Right renal cortex interstitium (tissue), 3 donors: ENCODE measurements around the gene RPAP2. TPM values are rescaled to one million over a fixed set of nuclear protein-coding genes. Genes with fewer than 3 reads are reported as not detected.
"Not testable (repeated sequence)": the region's sequence is repeated elsewhere in the genome, so short reads cannot be mapped to it uniquely, and the experiment has no call there.

Source experiments
- DNase-seq, 3 donors: peaks; one replicate each; pipeline ENCODE4 v3.0.0-alpha.2; 2013; ENCODE audit warnings: low read depth in 3 of 3, low spot score in 2 of 3
- polyA plus RNA-seq, 3 donors: library from polyadenylated mRNA; unstranded; fragments of 120-200 nt; gene quantifications; one replicate each; pipeline ENCODE4 v1.2.1, GENCODE V29; 2013; ENCODE audit not compliant: insufficient read length in 3 of 3

The RPAP2 gene
- polyA plus RNA-seq, 3 donors = 30.3 to 36.0 (median 34.2) TPM

GRCh38 chr1:92374223-92374622 is 75.4 kb downstream of the RPAP2 start:
- no peak for DNase-seq

GRCh38 chr1:92376345-92376744 is 77.5 kb downstream of the RPAP2 start:
- no peak for DNase-seq

DNA sequence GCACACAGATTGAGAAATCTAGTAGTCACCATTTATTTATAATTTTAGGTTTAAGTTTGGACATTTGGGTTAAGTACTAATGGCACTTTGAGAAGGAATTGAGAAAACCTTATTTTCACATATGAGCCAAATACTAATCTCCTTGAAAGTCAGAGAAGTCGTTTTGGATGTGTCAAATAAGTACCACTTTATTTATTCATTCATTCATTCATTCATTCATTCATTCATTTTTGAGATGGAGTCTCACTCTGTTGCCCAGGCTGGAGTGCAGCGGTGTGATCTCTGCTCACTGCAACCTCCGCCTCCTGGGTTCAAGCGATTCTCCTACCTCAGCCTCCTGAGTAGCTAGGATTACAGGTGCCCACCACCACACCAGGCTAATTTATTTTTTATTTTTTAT is 79.1 kb downstream of the RPAP2 start:
- not testable (repeated sequence) for DNase-seq

DNA sequence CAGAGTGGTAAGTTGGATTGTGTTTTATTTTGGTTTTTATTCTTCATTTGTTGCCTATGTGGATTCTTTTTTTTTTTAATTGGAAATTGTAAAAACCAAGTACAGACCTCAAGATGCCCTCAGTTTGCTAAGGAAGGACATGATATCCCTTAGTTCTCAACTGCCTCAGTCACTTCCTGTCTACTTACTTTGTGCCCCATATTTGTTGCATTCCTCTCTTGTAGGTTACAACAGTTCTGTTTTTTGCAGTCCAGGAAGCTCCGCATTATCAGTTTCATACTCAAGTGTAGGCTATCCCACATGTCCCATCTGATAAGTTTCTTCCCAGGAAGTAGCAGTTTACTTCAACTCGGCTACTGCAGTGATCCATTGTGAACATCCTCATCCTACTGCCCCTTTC is 82.0 kb downstream of the RPAP2 start:
- no peak for DNase-seq

GRCh38 chr1:92393966-92394365 is 95.1 kb downstream of the RPAP2 start:
- not testable (repeated sequence) for DNase-seq

DNA sequence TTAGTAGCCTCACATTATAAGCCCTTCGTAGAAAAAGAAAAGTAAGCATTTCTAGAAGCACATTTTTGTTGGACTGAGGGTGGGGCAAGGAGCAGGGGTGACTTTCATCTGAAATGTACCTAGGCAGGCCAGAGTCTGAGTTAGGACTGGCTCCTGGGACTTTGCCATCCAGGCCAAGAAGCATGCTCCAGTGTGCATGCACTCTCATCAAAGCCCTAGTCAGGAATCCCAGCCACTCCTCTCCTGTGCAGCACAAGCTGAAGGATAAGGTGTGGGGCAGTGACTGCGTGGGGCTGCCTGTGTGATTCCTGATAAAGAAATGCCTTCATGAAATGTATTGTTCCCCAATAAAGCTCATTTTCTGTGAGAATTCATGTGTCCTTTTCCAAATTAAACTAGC is 99.7 kb downstream of the RPAP2 start:
- DNase-seq = no peak

DNA sequence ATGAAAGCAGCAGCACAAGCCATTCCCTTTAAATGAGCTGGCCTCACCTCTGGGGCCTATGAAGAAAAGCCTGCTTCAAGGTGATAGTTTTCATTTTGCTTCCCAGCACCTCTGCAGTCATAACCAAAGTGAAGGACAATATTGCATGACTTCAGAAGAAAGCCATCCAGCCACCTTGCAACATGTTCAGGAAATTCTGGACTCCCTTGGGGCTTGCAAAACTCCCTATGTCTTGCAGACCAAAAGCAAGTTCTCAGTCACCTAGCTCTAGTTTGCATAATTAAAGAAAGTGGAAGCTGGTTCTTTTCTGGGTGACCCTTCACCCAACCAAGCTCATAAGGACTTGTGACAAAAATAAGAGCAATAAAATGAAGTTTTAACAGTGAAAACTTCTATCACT is 100.2 kb downstream of the RPAP2 start:
- DNase-seq = no peak

- DNase-seq = no peak
Measured at GRCh38 chr1:92404661-92405060, 105.8 kb downstream of the RPAP2 start.

DNA sequence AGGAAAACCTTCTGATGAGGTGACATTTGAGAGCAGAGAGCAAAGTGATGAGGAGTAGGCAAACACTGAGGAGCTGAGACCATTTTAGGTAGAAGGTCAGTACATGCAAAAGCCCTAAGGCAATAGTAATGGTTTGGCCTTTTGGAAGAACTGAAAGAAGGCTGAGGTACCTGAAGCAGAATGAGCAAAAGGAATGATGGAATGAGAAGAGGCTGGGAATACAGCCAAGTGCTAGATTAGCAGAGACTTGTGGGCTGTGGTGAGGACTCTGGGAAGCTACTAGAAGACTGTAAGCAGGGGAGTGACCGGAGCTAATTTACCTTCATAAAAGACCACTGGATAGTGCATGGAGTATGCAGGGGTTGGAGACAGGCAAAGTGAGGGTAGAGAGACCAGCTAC is 110.0 kb downstream of the RPAP2 start:
- DNase-seq = no peak

DNA sequence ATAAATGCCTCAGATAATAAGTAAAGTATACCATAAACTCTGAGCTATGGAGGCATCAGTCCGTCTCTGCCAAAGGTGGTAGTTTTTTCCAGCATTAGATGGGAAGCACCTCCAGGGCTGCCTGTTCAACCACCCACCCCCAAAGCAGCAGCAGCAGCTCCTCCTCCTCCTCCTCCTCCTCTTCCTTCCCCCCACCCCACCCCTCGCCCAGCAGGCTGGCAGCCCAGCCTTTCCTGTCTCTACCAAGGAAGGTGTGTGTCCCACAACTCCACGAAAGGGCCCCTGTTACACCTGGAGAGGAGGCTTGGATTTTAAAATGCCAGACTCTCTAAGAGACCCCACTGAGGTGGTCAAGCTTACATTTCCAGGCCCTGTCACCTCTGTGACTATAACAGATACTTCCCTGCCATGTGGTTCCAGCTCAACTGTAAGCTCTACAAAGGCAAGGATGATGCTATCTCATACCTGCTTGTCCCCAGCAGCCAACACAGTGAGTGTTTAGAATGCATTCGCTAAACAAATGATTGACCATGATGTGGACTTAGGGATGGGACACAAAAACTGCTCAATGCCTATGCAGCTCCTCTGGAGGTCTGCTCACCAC is 111.2 kb downstream of the RPAP2 start:
- DNase-seq = no peak

DNA sequence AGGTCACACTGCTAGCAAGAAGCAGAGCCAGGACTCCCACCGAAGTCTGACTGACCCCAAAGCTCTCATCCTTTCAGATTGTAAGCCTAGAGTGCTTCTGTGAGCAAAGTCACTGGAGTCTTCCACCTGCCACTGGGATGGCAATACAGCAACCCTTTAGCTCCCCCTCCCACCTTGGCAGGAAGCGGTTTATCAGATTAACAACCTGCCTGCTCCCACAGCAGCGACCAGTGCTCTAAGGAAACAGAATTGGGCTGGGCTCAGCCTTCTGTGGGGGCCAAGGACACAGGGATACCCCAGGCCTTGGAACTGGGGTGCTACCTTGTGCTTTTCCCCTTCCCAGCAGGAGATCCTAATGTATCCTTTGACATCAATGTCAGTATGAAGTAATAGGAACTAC is 111.8 kb downstream of the RPAP2 start:
- DNase-seq = no peak

DNA sequence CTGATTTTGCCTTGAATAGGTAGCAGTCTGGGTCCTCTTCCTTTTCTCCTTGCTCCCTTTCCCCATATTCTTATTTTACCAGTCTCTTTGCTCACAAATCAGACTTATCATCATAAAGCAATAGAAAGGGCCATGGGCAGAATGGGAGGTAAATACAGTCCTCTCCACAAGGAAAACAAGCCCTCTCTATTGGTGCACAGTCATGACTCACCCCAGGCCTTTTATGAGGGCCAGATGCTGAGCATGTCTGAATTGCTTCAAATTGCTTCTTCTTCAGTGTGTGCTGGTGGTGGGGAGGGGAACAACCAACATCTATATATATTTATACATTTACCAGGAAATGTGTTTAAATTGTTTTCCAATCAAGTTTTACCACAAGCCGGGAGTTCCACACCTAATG is 112.7 kb downstream of the RPAP2 start:
- DNase-seq = no peak

DNA sequence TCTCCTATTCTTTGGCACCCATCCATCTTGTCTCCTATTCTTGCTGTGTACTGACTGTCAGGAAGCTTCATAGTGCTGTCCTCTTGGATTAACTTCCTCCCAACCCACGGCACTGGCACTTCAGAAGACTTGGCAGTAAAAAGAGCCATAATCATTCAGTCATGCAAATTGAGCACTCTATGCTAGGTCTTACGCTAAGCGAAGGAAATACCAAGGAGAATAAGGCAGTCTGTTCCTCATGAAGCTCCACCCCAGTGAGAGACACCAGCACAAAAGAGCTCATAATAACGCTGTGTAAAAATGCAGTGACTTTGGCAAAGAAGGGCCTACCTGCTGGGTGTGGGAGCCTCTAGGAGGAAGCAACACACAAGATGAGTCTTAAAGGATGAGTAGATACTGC is 120.8 kb downstream of the RPAP2 start:
- no peak for DNase-seq

DNA sequence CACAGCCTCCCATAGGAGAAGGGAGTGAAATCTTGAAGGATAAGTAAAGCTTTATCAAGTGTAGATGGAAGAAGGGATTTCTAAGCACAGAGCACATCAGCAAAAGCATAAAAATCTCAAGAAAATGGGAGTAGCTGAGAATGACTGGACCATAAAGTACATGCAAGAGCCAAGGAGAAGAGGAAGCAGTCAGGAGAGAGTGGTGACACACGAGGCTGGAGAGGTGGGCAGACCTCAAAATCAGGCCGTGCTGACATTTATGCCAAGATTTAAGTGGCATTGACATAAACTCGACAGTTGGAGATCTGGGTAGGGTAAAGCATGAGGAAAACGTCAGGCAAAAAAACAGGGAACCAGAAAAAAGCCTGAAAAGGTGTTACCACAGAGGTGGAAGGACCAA is 125.5 kb downstream of the RPAP2 start:
- DNase-seq = no peak

DNA sequence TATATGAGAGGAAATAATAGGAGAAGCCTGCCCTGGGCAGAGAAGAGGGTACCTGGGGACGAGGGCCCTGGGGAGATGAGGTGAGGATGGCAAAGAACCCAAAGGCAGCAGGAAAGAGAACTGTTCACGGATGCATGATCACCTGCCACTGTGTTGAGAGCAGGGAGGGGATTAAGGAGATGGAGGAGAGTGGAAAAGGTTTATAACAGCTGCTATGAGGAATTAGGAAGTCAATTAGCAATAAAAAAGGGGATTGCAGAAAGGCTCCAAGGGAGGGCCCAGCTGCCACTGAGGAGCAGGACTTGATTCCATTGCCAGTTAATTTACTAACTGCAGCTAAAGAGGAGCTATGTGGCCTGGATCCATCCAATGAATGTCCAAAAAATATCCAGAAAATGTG is 126.8 kb downstream of the RPAP2 start:
- DNase-seq = no peak

- DNase-seq = no peak
Measured at GRCh38 chr1:92430030-92430429, 131.2 kb downstream of the RPAP2 start.

DNA sequence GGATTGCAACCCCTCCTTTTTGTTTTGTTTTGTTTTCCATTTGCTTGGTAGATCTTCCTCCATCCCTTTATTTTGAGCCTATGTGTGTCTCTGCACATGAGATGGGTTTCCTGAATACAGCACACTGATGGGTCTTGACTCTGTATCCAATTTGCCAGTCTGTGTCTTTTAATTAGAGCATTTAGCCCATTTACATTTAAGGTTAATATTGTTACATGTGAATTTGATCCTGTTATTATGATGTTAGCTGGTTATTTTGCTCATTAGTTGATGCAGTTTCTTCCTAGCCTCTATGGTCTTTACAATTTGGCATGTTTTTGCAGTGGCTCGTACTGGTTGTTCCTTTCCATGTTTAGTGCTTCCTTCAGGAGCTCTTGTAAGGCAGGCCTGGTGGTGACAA is 135.7 kb downstream of the RPAP2 start:
- not testable (repeated sequence) for DNase-seq

GRCh38 chr1:92439291-92439690 is 140.4 kb downstream of the RPAP2 start:
- no peak for DNase-seq

- no peak for DNase-seq
Measured at GRCh38 chr1:92441316-92441696, 142.4 kb downstream of the RPAP2 start.

GRCh38 chr1:92441697-92442342 is 143.0 kb downstream of the RPAP2 start:
- no peak for DNase-seq

- DNase-seq = no peak
Measured at GRCh38 chr1:92442351-92442750, 143.5 kb downstream of the RPAP2 start.

GRCh38 chr1:92443893-92444292 is 145.0 kb downstream of the RPAP2 start:
- DNase-seq = no peak

DNA sequence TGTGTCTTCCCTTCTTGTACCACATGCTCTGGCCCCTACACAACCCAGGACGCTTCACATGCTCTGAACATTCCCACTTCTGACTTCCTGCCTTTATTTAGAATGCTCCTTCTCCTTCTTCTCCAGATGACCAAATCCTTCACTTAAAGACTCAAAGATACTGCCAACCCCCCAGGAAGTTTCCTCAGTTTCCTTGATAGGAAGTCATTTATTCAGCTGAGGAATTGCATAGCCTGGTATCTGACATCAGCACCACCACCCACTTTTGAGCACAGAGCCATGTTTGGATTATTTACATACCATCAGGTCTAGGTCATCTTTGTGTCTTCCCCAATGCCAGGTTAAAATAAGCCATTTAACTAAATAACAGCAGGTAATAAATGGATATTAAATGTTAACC is 145.5 kb downstream of the RPAP2 start:
- DNase-seq = no peak
